Measurements from ENCODE around the gene SOCS7.

SOCS7 gene

DNA sequence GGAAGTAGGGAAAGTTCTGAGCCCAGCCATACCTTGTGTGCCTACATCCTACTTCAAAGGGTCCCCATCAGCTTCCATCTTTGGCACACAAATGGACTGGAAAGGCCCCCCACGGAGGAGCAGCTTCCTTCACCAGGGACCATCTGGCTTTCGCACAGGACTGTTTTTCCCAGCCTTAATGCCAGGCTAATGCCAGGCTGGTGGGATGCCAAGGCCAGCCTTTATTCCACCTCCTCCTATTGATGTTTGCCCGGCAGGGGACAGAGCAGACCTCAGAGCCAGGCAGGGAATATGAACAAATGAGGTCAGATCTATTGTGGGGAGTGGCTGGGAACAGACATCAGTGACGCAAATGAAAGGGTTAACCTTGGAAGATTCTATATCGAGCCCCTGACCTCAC is 13.6 kb upstream of the SOCS7 start:
- no peak for DNase-seq (ENCODE audit: low read depth in 2 of 2)

- DNase-seq (ENCODE audit: low read depth in 2 of 2) = no peak
Observed at GRCh38 chr17:38338535-38338934, 13.1 kb upstream of the SOCS7 start.

GRCh38 chr17:38339891-38340290 is 11.8 kb upstream of the SOCS7 start:
- no peak for DNase-seq (ENCODE audit: low read depth in 2 of 2)

- no peak for DNase-seq (ENCODE audit: low read depth in 2 of 2)
Observed at GRCh38 chr17:38341035-38341721, 10.5 kb upstream of the SOCS7 start.

- no peak for DNase-seq (ENCODE audit: low read depth in 2 of 2)
Observed at GRCh38 chr17:38342886-38343607, 8.6 kb upstream of the SOCS7 start.

DNA sequence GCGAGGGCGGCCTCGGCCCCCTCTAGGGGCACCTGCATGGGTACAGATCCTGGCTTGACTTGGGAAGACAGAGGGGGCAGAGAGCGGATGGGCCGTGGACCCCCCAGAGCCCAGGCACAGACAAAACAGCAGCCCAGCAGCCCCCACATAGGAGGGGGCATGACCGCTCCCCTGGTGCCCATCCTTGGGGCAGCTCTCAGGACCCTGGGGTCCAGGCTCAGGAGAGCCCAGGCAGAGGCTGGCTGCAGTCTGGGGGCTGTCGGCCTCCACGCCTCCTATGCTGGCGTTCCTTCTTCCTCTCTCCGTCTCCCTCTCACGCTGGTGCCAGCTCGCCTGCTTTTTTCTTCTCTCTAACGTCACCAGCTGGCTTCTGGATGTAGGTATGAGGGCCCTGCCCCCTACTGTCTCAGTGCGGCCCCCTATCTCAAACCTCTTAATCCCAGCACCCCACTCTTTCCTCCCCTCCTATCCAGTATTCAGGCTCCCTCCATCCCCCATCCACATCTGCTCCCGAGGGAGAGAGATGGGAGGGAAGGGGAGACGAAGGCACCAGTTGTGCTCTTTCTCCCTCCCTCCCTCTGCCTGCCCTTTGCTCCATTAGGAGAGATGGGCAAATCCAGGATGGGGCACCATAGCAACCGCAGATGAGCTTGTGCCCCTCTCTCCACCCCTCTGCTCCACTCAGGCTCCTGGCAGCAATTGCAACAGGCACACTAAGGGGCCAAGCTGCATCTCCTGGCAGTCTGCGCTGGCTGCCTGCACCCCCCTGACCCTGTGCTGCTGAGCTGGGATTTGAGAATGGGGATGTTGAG is 7.8 kb upstream of the SOCS7 start, which contains the start of gene GPR179:
GPR179 (minus strand) TSS at position 349 of the 812 bp plus-strand sequence; CDS start at position 182, 167 bp downstream.
- DNase-seq (ENCODE audit: low read depth in 2 of 2) = no peak

- no peak for DNase-seq (ENCODE audit: low read depth in 2 of 2)
Observed at GRCh38 chr17:38344420-38344745, 7.3 kb upstream of the SOCS7 start.

- no peak for DNase-seq (ENCODE audit: low read depth in 2 of 2)
Observed at GRCh38 chr17:38345743-38346142, 5.9 kb upstream of the SOCS7 start.

- peak; percentile 84 to 85 for DNase-seq (ENCODE audit: low read depth in 2 of 2)
Observed at GRCh38 chr17:38349097-38349730, 2.4 kb upstream of the SOCS7 start.

GRCh38 chr17:38350035-38350434 is 1.6 kb upstream of the SOCS7 start:
- no peak for DNase-seq (ENCODE audit: low read depth in 2 of 2)

GRCh38 chr17:38352245-38353085 is 821 bp downstream of the SOCS7 start:
- DNase-seq (ENCODE audit: low read depth in 2 of 2) = no peak

DNA sequence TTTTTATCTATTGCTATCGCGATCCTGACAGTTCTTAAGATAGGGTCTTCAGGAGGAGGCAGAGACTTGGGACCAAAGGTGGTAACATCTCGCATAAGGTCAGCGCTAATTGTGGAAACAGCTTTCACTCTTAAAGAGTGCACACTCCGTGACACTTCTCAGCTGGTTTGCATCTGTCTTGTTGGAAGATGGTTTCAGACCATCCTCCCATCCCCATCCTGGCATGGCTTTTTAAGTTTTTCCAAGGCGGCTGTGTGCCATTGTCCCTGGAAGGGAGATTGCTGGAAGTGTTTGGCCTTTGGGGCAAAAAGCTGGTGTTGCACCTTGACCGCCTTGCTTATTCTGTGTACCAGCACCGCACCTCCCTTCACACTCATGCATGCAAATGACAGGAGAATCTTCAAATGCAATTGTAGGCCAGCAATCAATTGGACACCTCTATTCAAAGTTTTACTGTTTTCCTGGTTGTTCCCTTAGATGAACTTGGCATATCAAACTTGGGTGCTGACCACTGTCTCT is 1.5 kb downstream of the SOCS7 start:
- no peak for DNase-seq (ENCODE audit: low read depth in 2 of 2)

DNA sequence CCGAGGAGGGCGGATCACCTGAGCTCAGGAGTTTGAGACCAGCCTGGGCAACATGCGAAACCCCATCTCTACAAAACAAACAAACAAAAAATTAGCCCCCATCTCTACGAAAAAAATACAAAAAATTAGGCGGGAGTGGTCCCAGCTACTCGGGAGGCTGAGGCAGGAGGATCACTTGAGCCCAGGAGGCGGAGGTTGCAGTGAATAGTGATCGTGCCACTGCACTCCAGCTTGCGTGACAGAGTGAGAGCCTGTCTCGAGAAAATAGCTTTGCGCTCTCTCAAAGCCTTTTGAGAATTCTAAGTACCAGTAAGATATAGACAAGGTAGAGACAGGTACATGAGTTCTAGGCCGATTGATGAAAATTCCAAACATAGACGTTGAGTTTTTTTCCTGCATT is 2.0 kb downstream of the SOCS7 start:
- DNase-seq (ENCODE audit: low read depth in 2 of 2) = no peak

DNA sequence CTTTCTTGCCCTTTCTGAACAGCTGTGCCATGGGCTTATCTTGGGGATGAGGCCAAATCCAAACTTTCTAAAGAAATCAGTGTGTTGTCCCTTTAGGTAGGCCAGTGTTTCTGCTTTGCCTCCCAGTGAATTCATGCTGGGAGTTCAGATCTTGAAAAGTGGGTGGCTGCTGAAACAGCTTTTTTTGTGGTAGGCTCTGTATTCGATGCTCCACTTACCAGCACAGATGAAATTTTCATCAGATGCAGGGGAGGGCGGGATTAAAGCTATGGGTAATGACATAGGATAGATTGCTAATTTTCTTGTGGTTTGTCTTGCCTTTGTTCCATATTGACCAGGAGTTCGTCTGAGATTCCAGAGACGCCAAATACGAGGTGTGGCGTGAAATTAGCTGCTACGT is 2.8 kb downstream of the SOCS7 start:
- DNase-seq (ENCODE audit: low read depth in 2 of 2) = no peak

DNA sequence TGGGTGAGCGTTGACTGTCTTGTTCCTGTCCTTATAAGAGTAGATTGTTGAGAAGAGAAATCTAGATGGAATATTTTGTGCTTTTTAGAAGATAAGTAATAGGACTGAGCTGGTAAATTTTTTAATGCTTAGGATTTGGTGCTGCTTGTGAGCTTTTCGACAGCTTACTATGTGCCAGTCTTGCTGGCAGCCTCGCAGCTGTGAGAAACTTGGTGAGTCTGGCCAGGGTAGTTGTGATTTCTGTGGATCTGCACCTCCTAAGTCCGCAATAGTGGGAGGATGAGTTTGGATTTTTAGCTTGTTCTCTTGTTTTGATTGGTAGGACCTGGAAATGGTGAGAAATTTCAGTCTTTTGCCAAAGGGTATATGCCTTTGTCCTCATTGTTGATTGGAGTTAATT is 3.6 kb downstream of the SOCS7 start:
- DNase-seq (ENCODE audit: low read depth in 2 of 2) = no peak

- no peak for DNase-seq (ENCODE audit: low read depth in 2 of 2)
Observed at GRCh38 chr17:38357486-38358123, 6.0 kb downstream of the SOCS7 start.

GRCh38 chr17:38358586-38359513 is 7.2 kb downstream of the SOCS7 start:
- no peak for DNase-seq (ENCODE audit: low read depth in 2 of 2)

GRCh38 chr17:38361694-38362465 is 10.2 kb downstream of the SOCS7 start:
- DNase-seq (ENCODE audit: low read depth in 2 of 2) = no peak

DNA sequence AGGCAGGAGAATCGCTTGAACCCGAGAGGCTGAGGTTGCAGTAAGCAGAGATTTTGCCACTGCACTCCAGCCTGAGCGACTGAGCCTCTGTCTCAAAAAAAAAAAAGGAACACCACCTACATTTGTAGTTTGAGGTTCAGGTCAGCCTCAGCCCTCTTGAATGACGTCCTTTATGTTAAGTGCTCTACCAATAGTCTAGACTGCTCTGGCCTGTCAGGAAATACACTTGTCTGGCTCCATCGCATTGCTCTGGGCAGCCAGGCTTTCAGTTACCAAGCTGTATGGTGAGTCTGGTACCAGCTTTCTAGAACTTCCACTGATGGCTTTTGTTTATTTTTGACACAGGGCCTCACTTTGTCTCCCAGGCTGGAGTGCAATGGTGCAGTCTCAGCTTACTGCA is 11.4 kb downstream of the SOCS7 start:
- DNase-seq (ENCODE audit: low read depth in 2 of 2) = no peak
